ENCODE measurements around the gene DLG2. TPM values are rescaled to one million over a fixed set of nuclear protein-coding genes. Genes with fewer than 3 reads are reported as not detected.

DLG2 gene
- total RNA-seq, 1 donor from 2014 or later: 5.9 TPM

DNA sequence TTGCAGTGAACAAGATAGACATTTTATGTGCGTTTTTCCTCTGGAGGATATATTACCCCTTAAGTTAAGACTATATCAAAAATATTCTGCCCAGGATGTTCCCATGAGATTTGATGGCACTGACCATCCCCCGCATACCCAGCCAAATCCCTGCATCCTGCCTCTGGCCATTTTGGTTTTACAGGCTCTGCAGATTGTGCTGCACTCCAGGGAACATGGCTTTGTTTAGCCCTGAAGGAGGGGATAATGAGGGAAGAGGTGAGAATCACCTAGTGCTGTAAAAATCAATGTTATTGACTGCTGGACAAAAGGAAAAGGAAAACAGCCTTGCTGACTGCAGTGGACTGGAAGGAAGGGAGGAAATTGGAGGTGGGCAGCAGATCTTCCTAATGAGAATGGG is 717.4 kb downstream of the DLG2 start:
- H3K27me3 Mint-ChIP-seq: no peaks in the 10 kb centered on the region
- no peak for DNase-seq (ENCODE audit: extremely low spot score, unreplicated experiment)
- H3K9me3 Mint-ChIP-seq: no peaks in the 10 kb centered on the region
- H3K27ac Mint-ChIP-seq: no peak overlapping the region
- no peaks in the 10 kb centered on the region for H3K4me1 Mint-ChIP-seq (ENCODE audit: unreplicated experiment)
- no peaks in the 10 kb centered on the region for H3K36me3 Mint-ChIP-seq
- H3K4me3 Mint-ChIP-seq: no peak overlapping the region
- TF ChIP-seq, protein P1, sequence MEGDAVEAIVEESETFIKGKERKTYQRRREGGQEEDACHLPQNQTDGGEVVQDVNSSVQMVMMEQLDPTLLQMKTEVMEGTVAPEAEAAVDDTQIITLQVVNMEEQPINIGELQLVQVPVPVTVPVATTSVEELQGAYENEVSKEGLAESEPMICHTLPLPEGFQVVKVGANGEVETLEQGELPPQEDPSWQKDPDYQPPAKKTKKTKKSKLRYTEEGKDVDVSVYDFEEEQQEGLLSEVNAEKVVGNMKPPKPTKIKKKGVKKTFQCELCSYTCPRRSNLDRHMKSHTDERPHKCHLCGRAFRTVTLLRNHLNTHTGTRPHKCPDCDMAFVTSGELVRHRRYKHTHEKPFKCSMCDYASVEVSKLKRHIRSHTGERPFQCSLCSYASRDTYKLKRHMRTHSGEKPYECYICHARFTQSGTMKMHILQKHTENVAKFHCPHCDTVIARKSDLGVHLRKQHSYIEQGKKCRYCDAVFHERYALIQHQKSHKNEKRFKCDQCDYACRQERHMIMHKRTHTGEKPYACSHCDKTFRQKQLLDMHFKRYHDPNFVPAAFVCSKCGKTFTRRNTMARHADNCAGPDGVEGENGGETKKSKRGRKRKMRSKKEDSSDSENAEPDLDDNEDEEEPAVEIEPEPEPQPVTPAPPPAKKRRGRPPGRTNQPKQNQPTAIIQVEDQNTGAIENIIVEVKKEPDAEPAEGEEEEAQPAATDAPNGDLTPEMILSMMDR (conservative IDR thresholded peaks at IDR 0.05): no peak

DNA sequence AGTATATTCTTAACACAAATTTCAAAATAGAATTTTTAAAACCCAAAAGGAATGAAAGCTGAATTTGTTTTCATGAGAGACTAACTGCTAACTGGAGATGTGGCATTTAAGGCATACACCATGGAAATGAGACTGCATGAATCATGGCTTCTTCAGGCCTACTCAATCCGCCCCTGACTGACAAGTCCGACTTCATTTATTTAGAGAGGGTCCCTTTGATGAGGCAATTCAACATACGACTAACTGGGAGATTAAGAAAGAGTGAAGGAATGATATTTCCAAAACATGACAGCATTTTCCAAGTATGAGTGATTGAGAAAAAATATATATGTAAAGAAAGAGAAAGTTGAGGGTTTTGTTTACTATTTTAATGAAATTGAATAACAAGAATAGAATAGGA is 720.1 kb downstream of the DLG2 start:
- no peaks in the 10 kb centered on the region for H3K9me3 Mint-ChIP-seq
- H3K36me3 Mint-ChIP-seq: no peaks in the 10 kb centered on the region
- TF ChIP-seq, protein P1 (conservative IDR thresholded peaks at IDR 0.05): no peak
- no peak overlapping the region for H3K4me3 Mint-ChIP-seq
- no peak for DNase-seq (ENCODE audit: extremely low spot score, unreplicated experiment)
- H3K27ac Mint-ChIP-seq: no peak overlapping the region
- H3K4me1 Mint-ChIP-seq (ENCODE audit: unreplicated experiment): no peaks in the 10 kb centered on the region
- no peaks in the 10 kb centered on the region for H3K27me3 Mint-ChIP-seq

DNA sequence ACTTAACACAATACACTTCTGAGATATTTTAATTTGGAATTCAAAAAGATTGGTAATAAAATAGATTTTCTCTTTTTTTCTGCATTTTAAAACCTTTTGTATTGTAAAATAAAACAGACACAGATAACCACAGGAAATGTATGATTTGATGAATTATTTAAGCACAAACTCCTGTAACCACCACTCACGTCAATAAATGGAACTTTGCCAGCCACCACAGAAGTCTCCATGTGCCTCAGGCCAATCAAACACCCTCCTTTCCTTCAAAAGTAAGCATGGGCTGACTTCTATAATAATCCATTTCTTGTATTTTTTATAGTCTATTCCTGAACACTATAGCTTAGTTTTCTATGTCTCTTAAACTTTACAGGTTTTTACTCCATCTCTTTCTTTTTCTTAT is 721.7 kb downstream of the DLG2 start:
- TF ChIP-seq, protein P1 (conservative IDR thresholded peaks at IDR 0.05): no peak
- no peaks in the 10 kb centered on the region for H3K4me1 Mint-ChIP-seq (ENCODE audit: unreplicated experiment)
- no peaks in the 10 kb centered on the region for H3K27me3 Mint-ChIP-seq

GRCh38 chr11:84902445-84902844 is 724.7 kb downstream of the DLG2 start:
- Mint-ChIP-seq H3K9me3 (no peaks in the 10 kb centered on the region), H3K27me3 (no peaks in the 10 kb centered on the region), H3K27ac (no peak overlapping the region), H3K36me3 (no peaks in the 10 kb centered on the region), H3K4me3 (no peak overlapping the region), H3K4me1 (ENCODE audit: unreplicated experiment) (no peaks in the 10 kb centered on the region)
- TF ChIP-seq, protein P1 (conservative IDR thresholded peaks at IDR 0.05): no peak
- no peak for DNase-seq (ENCODE audit: extremely low spot score, unreplicated experiment)

More for the DNA sequence above, 721.7 kb downstream of the DLG2 start:
- Mint-ChIP-seq H3K4me3 (no peak overlapping the region), H3K36me3 (no peaks in the 10 kb centered on the region), H3K9me3 (no peaks in the 10 kb centered on the region), H3K27ac (no peak overlapping the region)
- DNase-seq (ENCODE audit: extremely low spot score, unreplicated experiment): no peak

GRCh38 chr11:84901991-84902390 is 725.2 kb downstream of the DLG2 start:
- H3K4me1 Mint-ChIP-seq (ENCODE audit: unreplicated experiment): no peaks in the 10 kb centered on the region
- no peaks in the 10 kb centered on the region for H3K27me3 Mint-ChIP-seq
- TF ChIP-seq, protein P1 (conservative IDR thresholded peaks at IDR 0.05): no peak
- H3K9me3 Mint-ChIP-seq: no peaks in the 10 kb centered on the region
- no peak overlapping the region for H3K4me3 Mint-ChIP-seq
- DNase-seq (ENCODE audit: extremely low spot score, unreplicated experiment): no peak
- H3K36me3 Mint-ChIP-seq: no peaks in the 10 kb centered on the region
- H3K27ac Mint-ChIP-seq: no peak overlapping the region

GRCh38 chr11:84899740-84900139 is 727.4 kb downstream of the DLG2 start:
- no peaks in the 10 kb centered on the region for H3K4me1 Mint-ChIP-seq (ENCODE audit: unreplicated experiment)
- TF ChIP-seq, protein P1 (conservative IDR thresholded peaks at IDR 0.05): peak; percentile 66
- no peaks in the 10 kb centered on the region for H3K36me3 Mint-ChIP-seq
- H3K4me3 Mint-ChIP-seq: no peak overlapping the region
- no peak overlapping the region for H3K27ac Mint-ChIP-seq
- DNase-seq (ENCODE audit: extremely low spot score, unreplicated experiment): no peak
- no peaks in the 10 kb centered on the region for H3K27me3 Mint-ChIP-seq
- no peaks in the 10 kb centered on the region for H3K9me3 Mint-ChIP-seq
